ENCODE data around the gene OR51F1.
"Not testable (repeated sequence)": the region's sequence is repeated elsewhere in the genome, so short reads cannot be mapped to it uniquely, and the experiment has no call there.

The OR51F1 gene

GRCh38 chr11:4769838-4770237 lies at the start of gene OR51F1:
Gene OR51F1 (minus strand): TSS chr11:4769938. CDS start chr11:4769938, 0 bp downstream.
- DNase-seq: no peak

- no peak for DNase-seq
These were observed 39.5 kb upstream of the OR51F1 start for GRCh38 chr11:4809246-4809645.

DNA sequence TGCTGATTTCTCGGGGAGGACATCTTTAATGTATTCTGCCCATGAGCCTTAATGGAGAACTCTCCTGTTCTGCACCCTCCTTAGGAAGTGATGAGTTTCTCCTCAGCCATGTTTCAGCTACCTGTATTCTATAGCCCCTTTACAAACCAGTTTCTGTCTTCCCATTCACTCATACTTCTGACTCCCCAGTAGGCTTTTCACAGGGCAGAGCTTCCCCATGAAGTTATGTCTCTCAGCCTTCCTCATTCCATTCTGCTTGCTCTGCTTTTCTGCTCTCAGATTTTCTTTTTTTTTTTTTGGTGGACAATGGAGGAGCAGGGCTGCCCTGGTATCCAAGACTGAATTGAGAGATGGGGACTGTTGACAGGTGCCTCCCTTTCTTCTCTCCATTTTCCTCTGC lies 38.7 kb upstream of the OR51F1 start:
- DNase-seq: no peak

DNA sequence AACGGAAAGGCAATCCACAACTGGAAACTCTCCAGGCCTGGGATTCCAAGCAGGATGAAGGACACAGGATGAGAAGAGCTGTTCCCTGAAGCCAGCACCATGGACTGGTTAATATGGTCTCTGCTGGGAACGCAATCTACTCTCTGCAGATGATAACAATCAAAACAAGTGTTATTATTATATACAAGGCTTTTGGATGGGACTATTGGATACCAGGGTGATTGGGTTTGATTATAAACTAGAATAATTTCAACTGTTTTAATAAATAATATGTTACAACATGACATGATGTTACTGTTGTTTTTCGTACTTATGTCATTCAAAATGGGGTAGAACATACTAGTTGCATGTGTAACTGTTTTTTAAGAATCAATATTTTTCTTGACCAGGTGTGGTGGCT lies 34.5 kb upstream of the OR51F1 start, which contains the start of gene OR52R1:
TSS of gene OR52R1 (minus strand) at position 101 of the 400 bp plus-strand sequence. CDS start at position 101, 0 bp downstream.
- no peak for DNase-seq

DNA sequence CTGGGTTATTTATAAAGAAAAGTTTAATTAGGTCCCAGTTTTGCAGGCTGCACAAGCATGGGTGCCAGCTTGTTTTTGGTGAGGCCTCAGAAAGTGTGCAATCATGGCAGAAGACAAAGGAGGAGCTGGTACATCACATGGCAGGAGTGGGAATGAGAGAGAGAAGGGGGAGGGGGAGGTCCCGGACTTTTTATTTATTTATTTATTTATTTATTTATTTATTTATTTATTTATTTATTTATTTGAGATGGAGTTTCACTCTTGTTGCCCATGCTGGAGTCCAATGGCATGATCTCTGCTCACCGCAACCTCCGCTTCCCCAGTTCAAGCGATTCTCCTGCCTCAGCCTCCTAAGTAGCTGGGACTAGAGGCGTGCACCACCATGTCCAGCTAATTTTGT lies 31.6 kb upstream of the OR51F1 start:
- not testable (repeated sequence) for DNase-seq

- DNase-seq: no peak
These were observed 28.9 kb upstream of the OR51F1 start for GRCh38 chr11:4798427-4799183.

DNA sequence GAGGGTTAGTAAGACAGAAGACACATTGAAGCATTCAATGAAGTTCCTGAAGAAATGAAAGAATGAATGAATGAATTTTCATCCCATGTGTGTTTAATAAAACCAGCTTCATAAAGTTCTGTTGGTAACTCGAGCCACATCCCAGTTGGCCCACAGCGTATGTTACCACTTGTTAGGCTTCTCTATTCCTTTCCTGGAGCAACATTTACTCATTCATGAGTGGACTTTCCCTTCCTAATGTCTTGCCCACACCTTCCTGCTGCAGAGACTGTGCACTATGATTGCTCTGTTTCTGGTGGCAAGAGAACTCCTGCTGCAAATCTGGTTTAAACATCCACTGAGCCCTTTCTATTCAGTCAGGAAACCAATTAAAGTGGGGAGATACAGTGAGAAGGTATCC lies 27.5 kb upstream of the OR51F1 start:
- DNase-seq: no peak

- no peak for DNase-seq
These were observed 12.7 kb upstream of the OR51F1 start for GRCh38 chr11:4782454-4782853.

GRCh38 chr11:4768094-4768493 lies 1.6 kb downstream of the OR51F1 start:
- no peak for DNase-seq

DNA sequence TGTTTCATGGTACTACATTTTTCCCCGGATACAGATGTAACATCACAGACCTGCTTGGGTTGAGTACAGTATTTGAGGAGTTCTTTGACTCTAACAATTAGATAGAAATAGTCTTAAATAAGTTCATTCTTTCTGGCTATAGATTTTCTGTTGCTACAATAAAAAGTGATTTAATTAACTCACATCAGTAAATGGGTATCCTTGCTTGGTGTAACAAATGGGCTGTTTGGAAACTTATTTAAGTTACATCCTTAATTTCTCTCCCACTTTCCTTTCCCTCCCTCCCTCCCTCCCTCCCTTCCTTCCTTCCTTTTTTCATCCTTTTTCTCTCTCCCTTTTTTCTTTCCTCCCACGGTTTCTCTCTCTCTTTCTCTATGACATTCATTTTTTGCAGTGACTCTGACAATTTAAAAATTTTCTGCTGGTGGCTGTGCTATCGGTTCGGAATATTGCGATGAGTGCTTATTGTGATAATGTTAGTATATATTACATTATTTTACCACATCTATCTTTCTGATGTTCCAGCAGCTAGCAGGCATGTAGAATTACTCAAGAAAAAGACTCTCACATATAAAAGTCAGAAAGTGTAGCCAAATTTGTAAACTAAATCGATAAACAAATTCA lies 3.2 kb downstream of the OR51F1 start:
- DNase-seq: no peak

DNA sequence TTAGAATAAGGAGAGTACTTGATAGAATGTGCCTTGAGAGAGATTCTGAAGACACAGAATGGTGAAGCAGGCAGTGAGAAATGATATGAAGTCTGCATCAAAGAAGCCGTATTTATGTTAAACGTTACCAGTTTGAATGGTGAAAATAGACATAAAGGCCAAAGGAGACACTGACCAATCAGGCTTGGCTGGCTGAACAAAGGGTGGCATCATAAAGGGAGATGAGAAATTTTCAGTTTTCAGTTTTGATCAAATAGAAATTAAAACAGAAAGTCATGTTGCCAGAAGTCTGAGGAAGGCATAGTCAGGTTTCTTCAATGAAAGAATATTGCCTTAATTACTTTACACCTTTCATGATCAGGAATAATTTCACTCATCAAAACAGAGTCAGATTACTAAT lies 6.6 kb downstream of the OR51F1 start:
- no peak for DNase-seq

GRCh38 chr11:4751201-4751600 lies 18.5 kb downstream of the OR51F1 start:
- no peak for DNase-seq

- DNase-seq: no peak
These were observed 21.3 kb downstream of the OR51F1 start for GRCh38 chr11:4748438-4748837.

GRCh38 chr11:4740735-4741134 lies 29.0 kb downstream of the OR51F1 start:
- DNase-seq: no peak

- no peak for DNase-seq
These were observed 42.6 kb downstream of the OR51F1 start for GRCh38 chr11:4727171-4727570.

GRCh38 chr11:4722616-4723534 lies 46.9 kb downstream of the OR51F1 start:
- DNase-seq: not testable (repeated sequence)
